Measurements from ENCODE around the gene ZNF70. TPM values are rescaled to one million over a fixed set of nuclear protein-coding genes. Genes with fewer than 3 reads are reported as not detected.

The ZNF70 gene
- total RNA-seq, 1 experiment from 2014 or later: 9.7 TPM

- no peaks in the 10 kb centered on the region for H3K27me3 ChIP-seq (replicated peaks; ENCODE audit: insufficient read depth, low read depth, low read length, poor library complexity)
- TF ChIP-seq CTCF (conservative IDR thresholded peaks at IDR 0.05; ENCODE audit: low read depth, low read length): no peak
- no peak for TF ChIP-seq EZH2 (IDR thresholded peaks at IDR 0.05; ENCODE audit: borderline replicate concordance, low read depth, low read length, poor library complexity, severe bottlenecking)
- peaks cover 16% of the 10 kb centered on the region for H3K36me3 ChIP-seq (ENCODE audit: insufficient read depth, low read length, poor library complexity, severe bottlenecking)
- H3K27ac ChIP-seq (ENCODE audit: low read depth, low read length, poor library complexity, severe bottlenecking): no peak overlapping the region
- H3K4me1 ChIP-seq (ENCODE audit: insufficient read depth, low read length, poor library complexity, severe bottlenecking): peaks cover 4% of the 10 kb centered on the region
- no TSS peak for BruUV-seq (replicated peaks)
- DNase-seq (ENCODE audit: low spot score): no peak
- POLR2A ChIA-PET (ENCODE audit: low non-redundant PET): no interaction called here
- H3K9me3 ChIP-seq (ENCODE audit: low read depth, low read length, poor library complexity, severe bottlenecking): no peaks in the 10 kb centered on the region
- intact Hi-C loops (cut with micrococcal nuclease; ENCODE audit: unreplicated experiment): no loop called here
- CTCF ChIA-PET: no interaction called here
- no peak overlapping the region for H3K4me3 ChIP-seq (ENCODE audit: low read depth, low read length, poor library complexity, severe bottlenecking)
Observed at GRCh38 chr22:23713696-23714595, 37.0 kb downstream of the ZNF70 start.

- BruUV-seq (replicated peaks): no TSS peak
- Histone ChIP-seq H3K4me1 (ENCODE audit: insufficient read depth, low read length, poor library complexity, severe bottlenecking) (no peaks in the 10 kb centered on the region), H3K36me3 (ENCODE audit: insufficient read depth, low read length, poor library complexity, severe bottlenecking) (peaks cover 32% of the 10 kb centered on the region), H3K4me3 (ENCODE audit: low read depth, low read length, poor library complexity, severe bottlenecking) (no peak overlapping the region), H3K27ac (ENCODE audit: low read depth, low read length, poor library complexity, severe bottlenecking) (no peak overlapping the region), H3K27me3 (replicated peaks; ENCODE audit: insufficient read depth, low read depth, low read length, poor library complexity) (no peaks in the 10 kb centered on the region), H3K9me3 (ENCODE audit: low read depth, low read length, poor library complexity, severe bottlenecking) (no peaks in the 10 kb centered on the region)
- no peak for TF ChIP-seq CTCF (conservative IDR thresholded peaks at IDR 0.05; ENCODE audit: low read depth, low read length)
- no peak for TF ChIP-seq EZH2 (IDR thresholded peaks at IDR 0.05; ENCODE audit: borderline replicate concordance, low read depth, low read length, poor library complexity, severe bottlenecking)
- DNase-seq (ENCODE audit: low spot score): no peak
- ChIA-PET CTCF (no interaction called here), POLR2A (ENCODE audit: low non-redundant PET) (no interaction called here)
- intact Hi-C loops (cut with micrococcal nuclease; ENCODE audit: unreplicated experiment): no loop called here
Observed at GRCh38 chr22:23712256-23712655, 38.7 kb downstream of the ZNF70 start.

GRCh38 chr22:23709107-23709506 lies 41.8 kb downstream of the ZNF70 start:
- intact Hi-C loops (cut with micrococcal nuclease; ENCODE audit: unreplicated experiment): no loop called here
- BruUV-seq (replicated peaks): no TSS peak
- ChIA-PET POLR2A (ENCODE audit: low non-redundant PET) (no interaction called here), CTCF (no interaction called here)
- no peaks in the 10 kb centered on the region for H3K27me3 ChIP-seq (replicated peaks; ENCODE audit: insufficient read depth, low read depth, low read length, poor library complexity)
- no peak overlapping the region for H3K27ac ChIP-seq (ENCODE audit: low read depth, low read length, poor library complexity, severe bottlenecking)
- DNase-seq (ENCODE audit: low spot score): no peak
- TF ChIP-seq EZH2 (IDR thresholded peaks at IDR 0.05; ENCODE audit: borderline replicate concordance, low read depth, low read length, poor library complexity, severe bottlenecking) (no peak), CTCF (conservative IDR thresholded peaks at IDR 0.05; ENCODE audit: low read depth, low read length) (no peak)
- H3K36me3 ChIP-seq (ENCODE audit: insufficient read depth, low read length, poor library complexity, severe bottlenecking): peaks cover 54% of the 10 kb centered on the region
- no peaks in the 10 kb centered on the region for H3K4me1 ChIP-seq (ENCODE audit: insufficient read depth, low read length, poor library complexity, severe bottlenecking)
- no peak overlapping the region for H3K4me3 ChIP-seq (ENCODE audit: low read depth, low read length, poor library complexity, severe bottlenecking)
- no peaks in the 10 kb centered on the region for H3K9me3 ChIP-seq (ENCODE audit: low read depth, low read length, poor library complexity, severe bottlenecking)

All from A673 (cell line).